ENCODE measurements around the gene PTPRM.

DNA sequence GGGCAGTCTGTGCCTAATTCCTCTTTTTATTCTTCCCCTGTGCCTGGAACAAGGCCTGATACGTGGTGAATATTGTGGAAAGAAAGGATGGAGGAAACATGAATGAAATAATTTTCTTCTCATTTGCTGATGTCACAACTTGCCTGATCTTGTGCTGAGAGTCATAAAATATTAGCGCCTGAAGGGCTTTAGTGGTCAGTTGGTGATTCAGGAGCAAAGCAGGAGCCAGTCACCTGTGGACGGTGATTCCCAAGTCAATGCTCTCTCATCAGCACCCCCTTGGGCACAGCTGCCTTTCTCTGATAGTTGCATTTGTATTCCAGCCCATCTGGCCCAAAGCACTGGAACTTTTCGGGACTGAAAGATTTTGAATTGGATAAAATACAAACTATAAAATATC lies 539.5 kb downstream of the PTPRM start:
- TF ChIP-seq, protein P1, sequence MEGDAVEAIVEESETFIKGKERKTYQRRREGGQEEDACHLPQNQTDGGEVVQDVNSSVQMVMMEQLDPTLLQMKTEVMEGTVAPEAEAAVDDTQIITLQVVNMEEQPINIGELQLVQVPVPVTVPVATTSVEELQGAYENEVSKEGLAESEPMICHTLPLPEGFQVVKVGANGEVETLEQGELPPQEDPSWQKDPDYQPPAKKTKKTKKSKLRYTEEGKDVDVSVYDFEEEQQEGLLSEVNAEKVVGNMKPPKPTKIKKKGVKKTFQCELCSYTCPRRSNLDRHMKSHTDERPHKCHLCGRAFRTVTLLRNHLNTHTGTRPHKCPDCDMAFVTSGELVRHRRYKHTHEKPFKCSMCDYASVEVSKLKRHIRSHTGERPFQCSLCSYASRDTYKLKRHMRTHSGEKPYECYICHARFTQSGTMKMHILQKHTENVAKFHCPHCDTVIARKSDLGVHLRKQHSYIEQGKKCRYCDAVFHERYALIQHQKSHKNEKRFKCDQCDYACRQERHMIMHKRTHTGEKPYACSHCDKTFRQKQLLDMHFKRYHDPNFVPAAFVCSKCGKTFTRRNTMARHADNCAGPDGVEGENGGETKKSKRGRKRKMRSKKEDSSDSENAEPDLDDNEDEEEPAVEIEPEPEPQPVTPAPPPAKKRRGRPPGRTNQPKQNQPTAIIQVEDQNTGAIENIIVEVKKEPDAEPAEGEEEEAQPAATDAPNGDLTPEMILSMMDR (IDR thresholded peaks at IDR 0.05) = no peak
- no peak for TF ChIP-seq EP300 (IDR thresholded peaks at IDR 0.05)

Data from ovary (tissue), 3 donors.